GM21515 (cell line): Measurements from ENCODE around the gene DTX1.
"Not testable (repeated sequence)": the region's sequence is repeated elsewhere in the genome, so short reads cannot be mapped to it uniquely, and the experiment has no call there.

ENCODE experiments used
- ATAC-seq: cut with Tn5 transposase; IDR thresholded peaks from one replicate; pipeline ENCODE4 v1.9.1; 2021; ENCODE audit not compliant: unreplicated experiment

Gene DTX1

GRCh38 chr12:113112043-113112899, 55.7 kb downstream of the DTX1 start:
- no peak for ATAC-seq

GRCh38 chr12:113113397-113113796, 56.9 kb downstream of the DTX1 start:
- ATAC-seq, result no peak

GRCh38 chr12:113114447-113115178, 58.1 kb downstream of the DTX1 start:
- ATAC-seq, result no peak

GRCh38 chr12:113115455-113116126, 59.1 kb downstream of the DTX1 start:
- no peak for ATAC-seq

GRCh38 chr12:113116875-113117274, 60.3 kb downstream of the DTX1 start:
- ATAC-seq, result no peak

- not testable (repeated sequence) for ATAC-seq
These were observed 61.2 kb downstream of the DTX1 start for GRCh38 chr12:113117684-113118083.

- no peak for ATAC-seq
These were observed 61.6 kb downstream of the DTX1 start for GRCh38 chr12:113118142-113118541.

- ATAC-seq, result no peak
These were observed 63.6 kb downstream of the DTX1 start for GRCh38 chr12:113119980-113120669.

- no peak for ATAC-seq
These were observed 64.3 kb downstream of the DTX1 start for GRCh38 chr12:113120670-113121370.

GRCh38 chr12:113127791-113128199, 71.3 kb downstream of the DTX1 start:
- no peak for ATAC-seq

- no peak for ATAC-seq
These were observed 72.5 kb downstream of the DTX1 start for GRCh38 chr12:113128802-113129663.

- ATAC-seq, result no peak
These were observed 73.3 kb downstream of the DTX1 start for GRCh38 chr12:113129664-113130456.

- no peak for ATAC-seq
These were observed 74.1 kb downstream of the DTX1 start for GRCh38 chr12:113130457-113131135.

- ATAC-seq, result no peak
These were observed 75.0 kb downstream of the DTX1 start for GRCh38 chr12:113131556-113131955.

GRCh38 chr12:113133036-113133435, 76.5 kb downstream of the DTX1 start:
- no peak for ATAC-seq

- ATAC-seq, result no peak
These were observed 77.1 kb downstream of the DTX1 start for GRCh38 chr12:113133666-113134065.

GRCh38 chr12:113134071-113134470, 77.5 kb downstream of the DTX1 start:
- no peak for ATAC-seq

GRCh38 chr12:113134521-113134951, 78.0 kb downstream of the DTX1 start:
- ATAC-seq, result no peak
